GM12878 (cell line): Measurements from ENCODE around the gene WARS2. TPM values are rescaled to one million over a fixed set of nuclear protein-coding genes. Genes with fewer than 3 reads are reported as not detected.

ENCODE experiments used
- ATAC-seq: fragments of 200-7000 bp; cut with Tn5 transposase; 3 replicates; pipeline ENCODE4 v1.9.1; 2020; ENCODE audit warnings: mild to moderate bottlenecking, moderate library complexity
- BruUV-seq: library from RNA; stranded (reverse); fragments of 400-500 nt; replicated peaks from 2 replicates; lab custom pipeline; 2021; lab: Mats Ljungman, UMichigan
- CTCF ChIA-PET: fragments of 300-600 bp; sonication (Branson Sonifier 250); formaldehyde crosslinking; extraction: SDS; loops from one replicate; lab custom pipeline; 2021; ENCODE audit warnings: inconsistent platforms; lab: Yijun Ruan, JAX
- POLR2A ChIA-PET: fragments of 350-600 bp; formaldehyde crosslinking; extraction: SDS; loops from one replicate; lab custom pipeline; 2021; ENCODE audit warnings: inconsistent platforms; lab: Charles Lee
- RAD21 ChIA-PET: fragments of 300-600 bp; sonication (Branson Sonifier 250); formaldehyde crosslinking; loops from one replicate; lab custom pipeline; 2023; ENCODE audit warnings: antibody characterized with exemption; ENCODE audit not compliant: unreplicated experiment; lab: Charles Lee
- SMC1A ChIA-PET: fragments of 300-600 bp; sonication (Branson Sonifier 250); formaldehyde crosslinking; loops from one replicate; lab custom pipeline; 2023; ENCODE audit not compliant: unreplicated experiment, uncharacterized antibody; lab: Charles Lee
- DNase-seq: peaks from one replicate; pipeline ENCODE4 v3.0.0-alpha.2; 2011; ENCODE audit warnings: low read depth, low spot score
- FAIRE-seq: peaks from 3 replicates; lab custom pipeline; 2011; peaks lifted over from hg19 to GRCh38; lab: Jason Lieb, UNC
- H2AFZ ChIP-seq: 2 replicates; pipeline ENCODE4 v1.6.0; 2011; ENCODE audit warnings: low read depth, low read length, control low read depth; ENCODE audit not compliant: control insufficient read depth
- H3K27ac ChIP-seq: 2 replicates; pipeline ENCODE4 v1.5.1; 2011; ENCODE audit warnings: control low read depth; ENCODE audit not compliant: control insufficient read depth, insufficient read depth
- H3K27me3 ChIP-seq, 2 experiments: replicated peaks in 1 of 2; 2 replicates each; pipeline versions ENCODE4 v1.6.0 to v1.6.1; 2011; ENCODE audit warnings: low read length in 1 of 2; ENCODE audit not compliant: control insufficient read depth in 2 of 2, insufficient read depth in 2 of 2
- H3K36me3 ChIP-seq, 2 experiments: 2 replicates each; pipeline ENCODE4 v1.5.1; 2011; ENCODE audit warnings: low read length in 1 of 2; ENCODE audit not compliant: control insufficient read depth in 2 of 2, insufficient read depth in 2 of 2
- H3K4me1 ChIP-seq: 2 replicates; pipeline ENCODE4 v1.6.1; 2011; ENCODE audit warnings: mild to moderate bottlenecking, low read length, moderate library complexity, mixed read lengths; ENCODE audit not compliant: control insufficient read depth, insufficient read depth
- H3K4me2 ChIP-seq: 2 replicates; pipeline ENCODE4 v1.6.0; 2011; ENCODE audit warnings: control low read depth; ENCODE audit not compliant: control insufficient read depth, insufficient read depth
- H3K4me3 ChIP-seq: fragments of 200-600 bp; sonication (generic); 2 replicates; pipeline ENCODE4 v1.5.1; 2016
- H3K79me2 ChIP-seq: 2 replicates; pipeline ENCODE4 v1.6.0; 2011; ENCODE audit warnings: low read length; ENCODE audit not compliant: control insufficient read depth, insufficient read depth
- H3K9ac ChIP-seq: 2 replicates; pipeline ENCODE4 v1.8.0; 2011; ENCODE audit warnings: low read length, control low read depth, mixed read lengths; ENCODE audit not compliant: control insufficient read depth, insufficient read depth
- H3K9me3 ChIP-seq: replicated peaks from 3 replicates; pipeline ENCODE4 v1.5.1; 2011; ENCODE audit warnings: mild to moderate bottlenecking, low read length; ENCODE audit not compliant: control insufficient read depth, insufficient read depth
- H4K20me1 ChIP-seq: 2 replicates; pipeline ENCODE4 v1.6.0; 2011; ENCODE audit not compliant: control insufficient read depth, insufficient read depth
- CBX5 ChIP-seq: sonication (generic); IDR thresholded peaks from 2 replicates; pipeline ENCODE4 v1.6.1; 2016; ENCODE audit warnings: low read depth, moderate library complexity, mild to moderate bottlenecking, inconsistent platforms
- CHD1 ChIP-seq: IDR thresholded peaks from 2 replicates; pipeline ENCODE4 v1.6.1; 2012; ENCODE audit warnings: low read depth, low read length, improper control_type of control experiment
- EED ChIP-seq: sonication (generic); IDR thresholded peaks from 2 replicates; pipeline ENCODE4 v1.6.1; 2016; ENCODE audit warnings: antibody characterized with exemption, low read depth
- HDAC2 ChIP-seq: fragments of 200-600 bp; sonication (generic); IDR thresholded peaks from 2 replicates; pipeline ENCODE4 v1.6.1; 2017
- IRF4 ChIP-seq: IDR thresholded peaks from 2 replicates; pipeline ENCODE4 v1.6.1; 2011; ENCODE audit warnings: low read depth, low read length
- MTA2 ChIP-seq: fragments of 450-650 bp; IDR thresholded peaks from 2 replicates; pipeline ENCODE4 v1.6.1; 2016; ENCODE audit warnings: low read depth, mild to moderate bottlenecking, moderate library complexity
- NBN ChIP-seq: fragments of 450-650 bp; IDR thresholded peaks from 2 replicates; pipeline ENCODE4 v1.6.1; 2016
- RAD21 ChIP-seq: IDR thresholded peaks from 2 replicates; pipeline ENCODE4 v1.6.1; 2011; ENCODE audit warnings: mild to moderate bottlenecking, low read depth, low read length, moderate library complexity; ENCODE audit not compliant: insufficient read depth
- RB1 ChIP-seq: fragments of 450-650 bp; formaldehyde crosslinking; IDR thresholded peaks from 2 replicates; pipeline ENCODE4 v1.6.1; 2017; ENCODE audit warnings: mild to moderate bottlenecking, borderline replicate concordance
- RUNX3 ChIP-seq: IDR thresholded peaks from 2 replicates; pipeline ENCODE4 v1.6.1; 2012; ENCODE audit warnings: low read length, inconsistent platforms
- SMARCA5 ChIP-seq: fragments of 450-650 bp; IDR thresholded peaks from 2 replicates; pipeline ENCODE4 v1.6.1; 2017; ENCODE audit warnings: mild to moderate bottlenecking
- TCF12 ChIP-seq: IDR thresholded peaks from 2 replicates; pipeline ENCODE4 v1.6.1; 2011; ENCODE audit warnings: low read depth, mild to moderate bottlenecking, low read length
- ZNF622 ChIP-seq: fragments of 450-650 bp; IDR thresholded peaks from 2 replicates; pipeline ENCODE4 v1.6.1; 2017; ENCODE audit warnings: mild to moderate bottlenecking, inconsistent platforms
- WGBS: methylation state at CpG from one replicate; pipeline ENCODE4 v1.1.6; 2016; ENCODE audit warnings: low lambda C conversion rate; ENCODE audit not compliant: insufficient replicate concordance, insufficient coverage; ENCODE audit errors: missing lambda C conversion rate; 5-methylcytosine and 5-hydroxymethylcytosine counted together
- in situ Hi-C: fragments of 300-500 bp; cut with MboI; formaldehyde crosslinking; loops from 9 replicates; pipeline ENCODE4 v1.14.3; 2018; ENCODE audit warnings: mixed read lengths
- intact Hi-C: fragments of 100-400 bp; cut with micrococcal nuclease; formaldehyde crosslinking; loops from one replicate; pipeline ENCODE4 v1.14.2; 2022; ENCODE audit not compliant: unreplicated experiment
- polyA plus RNA-seq, 11 experiments: library from polyadenylated mRNA; depleted of rRNA in 4 of 11; unstranded in 6 of 11; stranded (reverse) in 5 of 11; fragments of >200 nt; fragmentation: Nextera tagmentation in 4 of 11; fragmentation: Illumina TruSeq in 1 of 11; extraction: Ambion mirVana in 4 of 11; extraction: Trizol in 1 of 11; gene quantifications; 1 replicate in 1 of 11; 2 replicates in 10 of 11; pipeline versions ENCODE4 v1.2.1 to v1.2.3, GENCODE V29; 2011 to 2016; ENCODE audit warnings: inconsistent platforms in 2 of 11, missing spikeins in 2 of 11, low read depth in 1 of 11
- total RNA-seq, 4 experiments: library from RNA; depleted of rRNA in 3 of 4; stranded (reverse); fragments of >200 nt in 3 of 4; fragmentation: Illumina TruSeq in 1 of 4; extraction: Trizol in 1 of 4; gene quantifications; 2 replicates each; pipeline versions ENCODE4 v1.2.1 to v1.2.3, GENCODE V29; 2013 to 2021
- TF ChIP-seq, protein P1 (sequence below): fragments of 450-650 bp; IDR thresholded peaks from 2 replicates; pipeline ENCODE4 v1.6.1; 2016; ENCODE audit warnings: mild to moderate bottlenecking, moderate library complexity, borderline replicate concordance
- TF ChIP-seq, protein P2 (sequence below), 3 experiments: IDR thresholded peaks in 2 of 3; conservative IDR thresholded peaks in 1 of 3; 2 replicates each; pipeline ENCODE4 v1.5.1; 2011; ENCODE audit warnings: low read depth in 3 of 3, low read length in 3 of 3, mild to moderate bottlenecking in 3 of 3, control low read depth in 2 of 3, moderate library complexity in 2 of 3, inconsistent platforms in 1 of 3, mixed read lengths in 1 of 3; ENCODE audit not compliant: control insufficient read depth in 2 of 3, insufficient read depth in 1 of 3; ENCODE audit errors: extremely low read depth in 1 of 3
- TF ChIP-seq, protein P3 (sequence below): fragments of 450-650 bp; IDR thresholded peaks from 2 replicates; pipeline ENCODE4 v1.6.1; 2016; ENCODE audit warnings: mild to moderate bottlenecking
- TF ChIP-seq, protein P4 (sequence below): fragments of 450-650 bp; IDR thresholded peaks from 2 replicates; pipeline ENCODE4 v1.6.1; 2014; ENCODE audit warnings: mild to moderate bottlenecking

WARS2 gene
- total and polyA plus RNA-seq, 10 of the 15 experiments (the other 5 are each of a cell fraction or from before 2014, with no cell fraction given): 5.5 to 22.2 (median 14.4) TPM

DNA sequence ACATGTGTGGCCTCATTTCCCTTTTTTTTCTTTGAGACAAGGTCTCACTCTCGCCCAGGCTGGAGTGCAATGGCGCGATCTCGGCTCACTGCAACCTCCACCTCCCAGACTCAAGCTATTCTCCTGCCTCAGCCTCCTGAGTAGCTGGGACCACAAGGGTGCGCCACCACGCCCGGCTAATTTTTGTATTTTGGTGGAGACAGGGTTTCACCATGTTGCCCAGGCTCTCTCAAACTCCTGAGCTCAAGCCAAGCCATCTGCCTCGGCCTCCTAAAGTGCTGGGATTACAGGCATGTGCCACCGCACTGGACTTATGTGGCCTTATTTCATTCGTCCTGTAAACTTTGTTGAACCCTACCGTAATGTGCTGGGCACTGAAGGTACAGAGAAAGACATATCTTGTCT lies 569 bp upstream of the WARS2 start:
- CTCF ChIA-PET: interaction anchor here (0.7 to 6.1 kb wide), 19 partner anchors 18 to 232 kb away, joined by 3 to 71 read pairs (median 4); no protein-coding TSS in a partner anchor
- H3K27me3 ChIP-seq: no peaks in the 10 kb centered on the region
- H3K9ac ChIP-seq: peak overlapping the region; percentile 96
- peak overlapping the region; percentile 86 for H2AFZ ChIP-seq
- SMC1A ChIA-PET: interaction anchor here (0.7 to 5.2 kb wide), 6 partner anchors 8 to 1484 kb away, joined by 3 to 30 read pairs (median 4); no protein-coding TSS in a partner anchor
- DNase-seq (peak; percentile 7), ATAC-seq (peak; percentile 45), FAIRE-seq (peak; percentile 13)
- in situ Hi-C loops: no loop called here
- H3K4me3 ChIP-seq: peak overlapping the region; percentile 74
- H3K79me2 ChIP-seq: peaks cover 17% of the 10 kb centered on the region
- RAD21 ChIA-PET: interaction anchor here (0.9 to 3.5 kb wide), 7 partner anchors 122 to 226 kb away, joined by 3 to 31 read pairs (median 5); no protein-coding TSS in a partner anchor
- POLR2A ChIA-PET: interaction anchor here (0.7 kb wide), 1 partner anchor 134 kb away, joined by 3 read pairs; no protein-coding TSS in a partner anchor
- peak overlapping the region; percentile 99 for H3K27ac ChIP-seq
- peak overlapping the region; percentile 95 for H3K4me2 ChIP-seq
- no peaks in the 10 kb centered on the region for H3K9me3 ChIP-seq
- BruUV-seq: no TSS peak
- H4K20me1 ChIP-seq: no peaks in the 10 kb centered on the region
- 33% methylated on average over 11 of the region's 11 CpGs for WGBS
- H3K36me3 ChIP-seq: no peaks in the 10 kb centered on the region
- intact Hi-C loops: no loop called here
- no peaks in the 10 kb centered on the region for H3K4me1 ChIP-seq
- no peak; the same call in 1 of the 2 replicates for TF ChIP-seq EED
- no peak for TF ChIP-seq ZNF622
- TF ChIP-seq RUNX3: 0 out of 2 replicates have a peak, but pooled peaks have one; percentile 7
- TF ChIP-seq RAD21: peak; percentile 27
- TF ChIP-seq IRF4: 0 out of 2 replicates have a peak, but pooled peaks have one; percentile 23
- TF ChIP-seq HDAC2: no peak
- TF ChIP-seq SMARCA5: peak; percentile 91; the same call in 1 of the 2 replicates
- no peak for TF ChIP-seq CHD1
- no peak for TF ChIP-seq TCF12
- TF ChIP-seq, protein P1, sequence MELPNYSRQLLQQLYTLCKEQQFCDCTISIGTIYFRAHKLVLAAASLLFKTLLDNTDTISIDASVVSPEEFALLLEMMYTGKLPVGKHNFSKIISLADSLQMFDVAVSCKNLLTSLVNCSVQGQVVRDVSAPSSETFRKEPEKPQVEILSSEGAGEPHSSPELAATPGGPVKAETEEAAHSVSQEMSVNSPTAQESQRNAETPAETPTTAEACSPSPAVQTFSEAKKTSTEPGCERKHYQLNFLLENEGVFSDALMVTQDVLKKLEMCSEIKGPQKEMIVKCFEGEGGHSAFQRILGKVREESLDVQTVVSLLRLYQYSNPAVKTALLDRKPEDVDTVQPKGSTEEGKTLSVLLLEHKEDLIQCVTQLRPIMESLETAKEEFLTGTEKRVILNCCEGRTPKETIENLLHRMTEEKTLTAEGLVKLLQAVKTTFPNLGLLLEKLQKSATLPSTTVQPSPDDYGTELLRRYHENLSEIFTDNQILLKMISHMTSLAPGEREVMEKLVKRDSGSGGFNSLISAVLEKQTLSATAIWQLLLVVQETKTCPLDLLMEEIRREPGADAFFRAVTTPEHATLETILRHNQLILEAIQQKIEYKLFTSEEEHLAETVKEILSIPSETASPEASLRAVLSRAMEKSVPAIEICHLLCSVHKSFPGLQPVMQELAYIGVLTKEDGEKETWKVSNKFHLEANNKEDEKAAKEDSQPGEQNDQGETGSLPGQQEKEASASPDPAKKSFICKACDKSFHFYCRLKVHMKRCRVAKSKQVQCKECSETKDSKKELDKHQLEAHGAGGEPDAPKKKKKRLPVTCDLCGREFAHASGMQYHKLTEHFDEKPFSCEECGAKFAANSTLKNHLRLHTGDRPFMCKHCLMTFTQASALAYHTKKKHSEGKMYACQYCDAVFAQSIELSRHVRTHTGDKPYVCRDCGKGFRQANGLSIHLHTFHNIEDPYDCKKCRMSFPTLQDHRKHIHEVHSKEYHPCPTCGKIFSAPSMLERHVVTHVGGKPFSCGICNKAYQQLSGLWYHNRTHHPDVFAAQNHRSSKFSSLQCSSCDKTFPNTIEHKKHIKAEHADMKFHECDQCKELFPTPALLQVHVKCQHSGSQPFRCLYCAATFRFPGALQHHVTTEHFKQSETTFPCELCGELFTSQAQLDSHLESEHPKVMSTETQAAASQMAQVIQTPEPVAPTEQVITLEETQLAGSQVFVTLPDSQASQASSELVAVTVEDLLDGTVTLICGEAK: no peak; the same call in 1 of the 2 replicates
- TF ChIP-seq, protein P2, sequence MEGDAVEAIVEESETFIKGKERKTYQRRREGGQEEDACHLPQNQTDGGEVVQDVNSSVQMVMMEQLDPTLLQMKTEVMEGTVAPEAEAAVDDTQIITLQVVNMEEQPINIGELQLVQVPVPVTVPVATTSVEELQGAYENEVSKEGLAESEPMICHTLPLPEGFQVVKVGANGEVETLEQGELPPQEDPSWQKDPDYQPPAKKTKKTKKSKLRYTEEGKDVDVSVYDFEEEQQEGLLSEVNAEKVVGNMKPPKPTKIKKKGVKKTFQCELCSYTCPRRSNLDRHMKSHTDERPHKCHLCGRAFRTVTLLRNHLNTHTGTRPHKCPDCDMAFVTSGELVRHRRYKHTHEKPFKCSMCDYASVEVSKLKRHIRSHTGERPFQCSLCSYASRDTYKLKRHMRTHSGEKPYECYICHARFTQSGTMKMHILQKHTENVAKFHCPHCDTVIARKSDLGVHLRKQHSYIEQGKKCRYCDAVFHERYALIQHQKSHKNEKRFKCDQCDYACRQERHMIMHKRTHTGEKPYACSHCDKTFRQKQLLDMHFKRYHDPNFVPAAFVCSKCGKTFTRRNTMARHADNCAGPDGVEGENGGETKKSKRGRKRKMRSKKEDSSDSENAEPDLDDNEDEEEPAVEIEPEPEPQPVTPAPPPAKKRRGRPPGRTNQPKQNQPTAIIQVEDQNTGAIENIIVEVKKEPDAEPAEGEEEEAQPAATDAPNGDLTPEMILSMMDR (IDR thresholded peaks at IDR 0.05 in 2 of 3, conservative IDR thresholded peaks at IDR 0.05 in 1 of 3; ENCODE audit: control insufficient read depth in 2 of 3, extremely low read depth in 1 of 3, insufficient read depth in 1 of 3, low read depth in 3 of 3, low read length in 3 of 3): peak; percentile 9 to 45 (median 36); a peak in 3 of 6 replicates
- TF ChIP-seq NBN: no peak
- 0 out of 2 replicates have a peak, but pooled peaks have one; percentile 28 for TF ChIP-seq CBX5
- peak; percentile 10; the same call in 1 of the 2 replicates for TF ChIP-seq MTA2
- TF ChIP-seq, protein P3, sequence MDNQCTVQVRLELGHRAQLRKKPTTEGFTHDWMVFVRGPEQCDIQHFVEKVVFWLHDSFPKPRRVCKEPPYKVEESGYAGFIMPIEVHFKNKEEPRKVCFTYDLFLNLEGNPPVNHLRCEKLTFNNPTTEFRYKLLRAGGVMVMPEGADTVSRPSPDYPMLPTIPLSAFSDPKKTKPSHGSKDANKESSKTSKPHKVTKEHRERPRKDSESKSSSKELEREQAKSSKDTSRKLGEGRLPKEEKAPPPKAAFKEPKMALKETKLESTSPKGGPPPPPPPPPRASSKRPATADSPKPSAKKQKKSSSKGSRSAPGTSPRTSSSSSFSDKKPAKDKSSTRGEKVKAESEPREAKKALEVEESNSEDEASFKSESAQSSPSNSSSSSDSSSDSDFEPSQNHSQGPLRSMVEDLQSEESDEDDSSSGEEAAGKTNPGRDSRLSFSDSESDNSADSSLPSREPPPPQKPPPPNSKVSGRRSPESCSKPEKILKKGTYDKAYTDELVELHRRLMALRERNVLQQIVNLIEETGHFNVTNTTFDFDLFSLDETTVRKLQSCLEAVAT: peak; percentile 83; the same call in 1 of the 2 replicates
- TF ChIP-seq RB1: no peak
- TF ChIP-seq, protein P4, sequence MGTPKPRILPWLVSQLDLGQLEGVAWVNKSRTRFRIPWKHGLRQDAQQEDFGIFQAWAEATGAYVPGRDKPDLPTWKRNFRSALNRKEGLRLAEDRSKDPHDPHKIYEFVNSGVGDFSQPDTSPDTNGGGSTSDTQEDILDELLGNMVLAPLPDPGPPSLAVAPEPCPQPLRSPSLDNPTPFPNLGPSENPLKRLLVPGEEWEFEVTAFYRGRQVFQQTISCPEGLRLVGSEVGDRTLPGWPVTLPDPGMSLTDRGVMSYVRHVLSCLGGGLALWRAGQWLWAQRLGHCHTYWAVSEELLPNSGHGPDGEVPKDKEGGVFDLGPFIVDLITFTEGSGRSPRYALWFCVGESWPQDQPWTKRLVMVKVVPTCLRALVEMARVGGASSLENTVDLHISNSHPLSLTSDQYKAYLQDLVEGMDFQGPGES: no peak
